ENCODE results near the gene EXOC6. TPM values are rescaled to one million over a fixed set of nuclear protein-coding genes. Genes with fewer than 3 reads are reported as not detected.

Gene EXOC6
- total RNA-seq, 4 donors from 2014 or later, result 14.4 to 22.4 (median 16.8) TPM

DNA sequence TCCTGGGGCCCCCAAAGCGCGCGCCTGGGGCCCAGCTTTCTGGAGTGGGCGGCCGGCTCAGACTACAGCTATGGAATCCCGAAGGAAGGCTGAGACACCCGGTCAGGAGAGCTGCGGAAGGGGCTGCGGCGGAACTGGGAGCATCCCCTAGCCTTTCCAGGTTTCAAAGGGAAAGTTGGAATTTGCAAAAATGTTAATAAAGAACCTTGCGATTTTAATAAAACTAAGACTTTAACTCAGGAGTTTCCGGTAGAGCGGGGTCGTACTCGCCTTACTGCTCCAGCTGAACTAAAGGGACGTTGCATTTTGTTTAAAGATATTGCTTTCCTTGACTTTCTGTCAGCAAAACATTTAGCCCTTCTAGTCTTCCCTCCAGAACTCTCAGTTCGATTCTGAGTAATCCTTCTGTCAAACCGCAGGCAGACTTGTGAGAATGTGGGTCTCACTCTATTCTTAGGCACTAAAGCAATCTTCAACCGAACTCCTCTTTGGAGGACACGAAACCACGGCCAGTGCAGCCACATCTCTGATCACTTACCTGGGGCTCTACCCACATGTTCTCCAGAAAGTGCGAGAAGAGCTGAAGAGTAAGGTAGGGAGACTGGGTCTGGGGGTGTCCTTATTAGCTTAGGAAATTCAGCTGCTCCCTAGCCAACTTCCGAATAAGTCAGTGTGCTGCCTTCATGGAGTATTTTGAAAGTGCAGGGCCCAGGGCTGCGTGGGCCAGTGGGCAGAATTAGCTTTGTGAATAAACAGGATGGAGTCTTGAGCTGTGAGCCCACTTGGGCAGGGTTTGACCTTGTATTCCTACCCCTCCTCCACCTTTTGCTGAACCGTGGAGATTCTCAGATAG, 227.3 kb downstream of the EXOC6 start:
- H3K4me1 ChIP-seq, result peaks cover 2 to 56% (median 27%) of the 10 kb centered on the region in 3 donors
- no peak overlapping the region for H3K27ac ChIP-seq
- H3K36me3 ChIP-seq, result no peaks in the 10 kb centered on the region
- no peaks in the 10 kb centered on the region for H3K9me3 ChIP-seq
- TF ChIP-seq, protein P1, sequence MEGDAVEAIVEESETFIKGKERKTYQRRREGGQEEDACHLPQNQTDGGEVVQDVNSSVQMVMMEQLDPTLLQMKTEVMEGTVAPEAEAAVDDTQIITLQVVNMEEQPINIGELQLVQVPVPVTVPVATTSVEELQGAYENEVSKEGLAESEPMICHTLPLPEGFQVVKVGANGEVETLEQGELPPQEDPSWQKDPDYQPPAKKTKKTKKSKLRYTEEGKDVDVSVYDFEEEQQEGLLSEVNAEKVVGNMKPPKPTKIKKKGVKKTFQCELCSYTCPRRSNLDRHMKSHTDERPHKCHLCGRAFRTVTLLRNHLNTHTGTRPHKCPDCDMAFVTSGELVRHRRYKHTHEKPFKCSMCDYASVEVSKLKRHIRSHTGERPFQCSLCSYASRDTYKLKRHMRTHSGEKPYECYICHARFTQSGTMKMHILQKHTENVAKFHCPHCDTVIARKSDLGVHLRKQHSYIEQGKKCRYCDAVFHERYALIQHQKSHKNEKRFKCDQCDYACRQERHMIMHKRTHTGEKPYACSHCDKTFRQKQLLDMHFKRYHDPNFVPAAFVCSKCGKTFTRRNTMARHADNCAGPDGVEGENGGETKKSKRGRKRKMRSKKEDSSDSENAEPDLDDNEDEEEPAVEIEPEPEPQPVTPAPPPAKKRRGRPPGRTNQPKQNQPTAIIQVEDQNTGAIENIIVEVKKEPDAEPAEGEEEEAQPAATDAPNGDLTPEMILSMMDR (IDR thresholded peaks at IDR 0.05), result no peak
- no peak for TF ChIP-seq EP300 (IDR thresholded peaks at IDR 0.05)
- TF ChIP-seq POLR2AphosphoS5 (IDR thresholded peaks at IDR 0.05), result no peak
- no peak for TF ChIP-seq POLR2A (IDR thresholded peaks at IDR 0.05)
- ATAC-seq, result no peak
- WGBS, 2 donors (ENCODE audit: low coverage in 1 of 2), result 23 to 45% methylated on average over 10 to 14 of the region's 25 CpGs
- H3K27me3 ChIP-seq, result peaks cover 92% of the 10 kb centered on the region
- no peak overlapping the region for H3K4me3 ChIP-seq

DNA sequence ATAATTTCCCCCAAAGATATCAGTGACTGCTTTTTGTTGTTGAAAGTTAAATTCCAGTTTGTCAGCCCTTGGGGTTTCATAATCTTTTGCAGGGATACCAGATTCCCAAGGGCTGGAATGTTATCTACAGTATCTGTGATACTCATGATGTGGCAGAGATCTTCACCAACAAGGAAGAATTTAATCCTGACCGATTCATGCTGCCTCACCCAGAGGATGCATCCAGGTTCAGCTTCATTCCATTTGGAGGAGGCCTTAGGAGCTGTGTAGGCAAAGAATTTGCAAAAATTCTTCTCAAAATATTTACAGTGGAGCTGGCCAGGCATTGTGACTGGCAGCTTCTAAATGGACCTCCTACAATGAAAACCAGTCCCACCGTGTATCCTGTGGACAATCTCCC, 228.6 kb downstream of the EXOC6 start:
- 73% methylated on average over 2 of the region's 2 CpGs for WGBS, 2 donors (ENCODE audit: low coverage in 1 of 2)
- ATAC-seq, result no peak
- Histone ChIP-seq H3K36me3 (no peaks in the 10 kb centered on the region), H3K4me1 (peaks cover 2 to 47% (median 24%) of the 10 kb centered on the region in 3 donors), H3K27me3 (peaks cover 91% of the 10 kb centered on the region), H3K9me3 (no peaks in the 10 kb centered on the region), H3K27ac (no peak overlapping the region), H3K4me3 (no peak overlapping the region)
- no peak for TF ChIP-seq POLR2A (IDR thresholded peaks at IDR 0.05)
- no peak for TF ChIP-seq POLR2AphosphoS5 (IDR thresholded peaks at IDR 0.05)
- no peak for TF ChIP-seq EP300 (IDR thresholded peaks at IDR 0.05)

DNA sequence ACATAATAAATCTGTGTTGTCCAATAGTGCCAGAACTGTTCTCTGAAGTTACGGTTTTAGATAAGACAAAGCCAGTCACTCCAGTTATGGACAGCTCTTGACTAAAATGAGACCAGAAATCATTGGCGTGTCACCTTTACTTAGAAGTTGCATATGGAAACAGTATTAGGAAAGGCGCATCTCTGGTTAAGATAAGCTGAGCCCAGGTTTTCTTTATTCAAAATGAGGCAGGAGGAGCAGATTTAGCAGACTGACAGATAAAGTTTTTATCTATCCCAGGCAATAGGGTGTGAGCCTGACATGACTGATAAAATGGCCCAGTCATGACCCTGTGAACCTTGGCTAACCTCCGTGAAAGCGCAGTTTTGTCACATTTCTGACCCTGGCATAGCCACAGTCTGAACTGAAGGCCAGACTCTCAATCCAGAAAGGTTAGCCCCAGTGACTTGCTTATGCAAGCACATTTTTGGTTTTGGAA, 229.6 kb downstream of the EXOC6 start:
- Histone ChIP-seq H3K4me3 (no peak overlapping the region), H3K9me3 (no peaks in the 10 kb centered on the region), H3K4me1 (peaks cover 2 to 37% (median 22%) of the 10 kb centered on the region in 3 donors), H3K27ac (no peak overlapping the region), H3K36me3 (no peaks in the 10 kb centered on the region), H3K27me3 (peaks cover 81% of the 10 kb centered on the region)
- WGBS, 2 donors (ENCODE audit: low coverage in 1 of 2), result 86 to 91% methylated on average over 4 to 5 of the region's 5 CpGs
- TF ChIP-seq POLR2A (IDR thresholded peaks at IDR 0.05), result no peak
- TF ChIP-seq EP300 (IDR thresholded peaks at IDR 0.05), result no peak
- no peak for TF ChIP-seq POLR2AphosphoS5 (IDR thresholded peaks at IDR 0.05)
- TF ChIP-seq, protein P1 (IDR thresholded peaks at IDR 0.05), result no peak
- no peak for ATAC-seq

DNA sequence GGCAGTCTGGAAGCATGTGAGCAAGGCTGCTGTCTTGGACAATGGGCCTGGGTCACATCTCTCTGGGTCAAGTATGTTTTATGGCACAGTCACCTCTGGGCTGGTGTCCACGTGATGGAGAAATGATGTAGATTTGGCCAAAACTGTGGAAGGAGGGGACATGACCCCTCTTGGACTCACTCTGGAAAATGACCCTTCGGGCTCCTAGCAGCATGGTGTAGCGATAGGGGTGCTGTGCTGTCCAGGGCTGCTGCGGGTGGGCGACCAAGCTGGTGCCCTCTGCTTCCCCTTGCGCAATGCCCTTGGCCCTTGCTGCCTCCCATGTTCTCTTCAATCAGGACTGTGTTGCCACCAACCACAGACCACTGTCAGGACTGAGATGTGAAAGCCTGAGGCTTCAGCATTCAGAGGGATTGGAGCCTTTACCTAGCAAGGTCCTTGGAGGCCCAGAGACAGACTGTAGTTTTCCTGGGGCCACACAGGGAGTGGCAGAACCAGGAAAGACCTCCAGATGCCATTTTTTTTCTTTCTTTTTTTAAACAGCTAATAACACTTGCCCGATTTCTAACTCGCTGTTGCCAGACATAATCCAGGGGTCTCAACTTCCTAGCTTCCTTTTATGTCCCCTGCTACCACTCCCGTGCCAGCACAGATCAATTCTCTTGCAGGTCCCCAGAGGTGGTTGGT, 231.5 kb downstream of the EXOC6 start:
- H3K4me3 ChIP-seq, result no peak overlapping the region
- H3K27ac ChIP-seq, result no peak overlapping the region
- H3K4me1 ChIP-seq, result peaks cover 0 to 17% (median 4%) of the 10 kb centered on the region in 3 donors
- WGBS, 2 donors (ENCODE audit: low coverage in 1 of 2), result 42 to 48% methylated on average over 2 to 6 of the region's 9 CpGs
- ATAC-seq, result peak; percentile 7
- no peak for TF ChIP-seq POLR2A (IDR thresholded peaks at IDR 0.05)
- TF ChIP-seq, protein P1 (IDR thresholded peaks at IDR 0.05), result no peak
- TF ChIP-seq EP300 (IDR thresholded peaks at IDR 0.05), result no peak
- TF ChIP-seq POLR2AphosphoS5 (IDR thresholded peaks at IDR 0.05), result no peak
- H3K36me3 ChIP-seq, result no peaks in the 10 kb centered on the region
- no peaks in the 10 kb centered on the region for H3K9me3 ChIP-seq
- H3K27me3 ChIP-seq, result peaks cover 62% of the 10 kb centered on the region

DNA sequence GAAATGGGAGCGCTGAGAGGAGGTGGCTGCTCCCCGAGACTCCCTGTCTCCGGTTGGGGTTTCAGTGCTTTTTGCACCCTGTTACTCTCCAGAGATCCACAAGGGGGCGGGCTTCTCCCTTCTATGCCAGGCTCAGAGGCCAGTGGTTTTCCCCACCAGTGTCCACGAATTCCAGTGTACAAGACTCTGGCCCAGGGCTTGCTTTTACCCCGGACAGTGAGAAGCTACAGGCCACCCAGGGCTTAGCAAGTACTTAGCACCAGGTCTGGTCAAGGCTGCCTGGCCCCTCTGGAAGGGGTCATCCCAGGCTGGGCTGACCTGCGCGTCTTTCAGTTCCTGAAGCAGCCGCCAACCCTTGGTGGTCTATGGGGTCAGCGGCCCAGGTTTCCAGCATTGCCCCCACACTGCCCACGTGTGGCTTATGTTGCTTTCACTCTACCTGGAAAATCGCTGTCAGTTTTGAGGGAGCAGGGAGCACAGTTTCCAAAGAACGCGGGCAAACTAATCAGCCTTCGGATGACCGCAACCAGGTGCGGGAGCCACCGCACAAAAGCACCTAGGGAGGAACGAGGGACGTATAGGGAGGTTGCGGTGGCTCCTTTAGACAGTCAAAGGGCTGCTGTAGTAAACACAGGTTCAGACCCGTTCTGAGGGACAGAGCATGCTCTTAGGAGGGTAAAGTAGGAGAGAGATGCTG, 232.2 kb downstream of the EXOC6 start:
- H3K27me3 ChIP-seq, result peaks cover 55% of the 10 kb centered on the region
- no peaks in the 10 kb centered on the region for H3K9me3 ChIP-seq
- H3K36me3 ChIP-seq, result no peaks in the 10 kb centered on the region
- peak; percentile 62 for ATAC-seq
- no peak overlapping the region for H3K27ac ChIP-seq
- no peak overlapping the region for H3K4me3 ChIP-seq
- H3K4me1 ChIP-seq, result peaks cover 0 to 11% (median 0%) of the 10 kb centered on the region in 3 donors
- TF ChIP-seq, protein P1 (IDR thresholded peaks at IDR 0.05), result peak in 3 of 4 experiments; percentile 64 to 83 (median 69)
- TF ChIP-seq POLR2A (IDR thresholded peaks at IDR 0.05), result no peak
- WGBS, 2 donors (ENCODE audit: low coverage in 1 of 2), result 28 to 63% methylated on average over 3 to 4 of the region's 22 CpGs
